Natural killer cell (primary cell): ENCODE results near the gene RXRB. TPM values are rescaled to one million over a fixed set of nuclear protein-coding genes. Genes with fewer than 3 reads are reported as not detected.

ENCODE experiments used
- ATAC-seq, 3 donors: fragments of 150-1000 bp in 2 of 3; fragments of 200-7000 bp in 1 of 3; cut with Tn5 transposase; 1 replicate in 1 of 3; 2 replicates in 2 of 3; pipeline ENCODE4 v1.10.0; 2021; ENCODE audit warnings: mild to moderate bottlenecking in 2 of 3, moderate library complexity in 2 of 3
- DNase-seq, 2 donors: peaks; one replicate each; pipeline versions ENCODE4 v3.0.0 to v3.0.0-alpha.2; 2013 to 2021; ENCODE audit warnings: mixed read lengths in 1 of 2
- H3K27ac ChIP-seq: one replicate; pipeline ENCODE4 v1.5.1; 2013; ENCODE audit warnings: mild to moderate bottlenecking, low read length
- H3K27me3 ChIP-seq: one replicate; pipeline ENCODE4 v1.6.1; 2013; ENCODE audit warnings: low read length; ENCODE audit not compliant: control insufficient read depth, insufficient read depth
- H3K36me3 ChIP-seq: one replicate; pipeline ENCODE4 v1.6.1; 2013; ENCODE audit warnings: low read length; ENCODE audit not compliant: control insufficient read depth, insufficient read depth
- H3K4me1 ChIP-seq: one replicate; pipeline ENCODE4 v1.6.1; 2013; ENCODE audit warnings: low read length; ENCODE audit not compliant: control insufficient read depth, insufficient read depth
- H3K4me3 ChIP-seq: one replicate; pipeline ENCODE4 v1.5.1; 2013; ENCODE audit warnings: low read length
- H3K9me3 ChIP-seq: one replicate; pipeline ENCODE4 v1.6.1; 2013; ENCODE audit warnings: low read length; ENCODE audit not compliant: control insufficient read depth, insufficient read depth
- H3K27ac Mint-ChIP-seq, 2 donors: one replicate each; pipeline ENCODE4 v1.8.0; 2022; ENCODE audit warnings: mild to moderate bottlenecking in 2 of 2, mixed read lengths in 2 of 2, moderate library complexity in 1 of 2
- H3K27me3 Mint-ChIP-seq, 2 donors: one replicate each; pipeline ENCODE4 v1.8.0; 2022; ENCODE audit warnings: low read depth in 2 of 2, mixed read lengths in 2 of 2
- H3K36me3 Mint-ChIP-seq: one replicate; pipeline ENCODE4 v1.8.0; 2022; ENCODE audit warnings: mixed read lengths
- H3K4me1 Mint-ChIP-seq, 2 donors: one replicate each; pipeline ENCODE4 v1.8.0; 2022; ENCODE audit warnings: mixed read lengths in 2 of 2
- H3K4me3 Mint-ChIP-seq: one replicate; pipeline ENCODE4 v1.8.0; 2022; ENCODE audit warnings: mild to moderate bottlenecking, moderate library complexity, mixed read lengths
- H3K9me3 Mint-ChIP-seq, 2 donors: one replicate each; pipeline ENCODE4 v1.8.0; 2022; ENCODE audit warnings: mixed read lengths in 2 of 2
- WGBS: methylation state at CpG from one replicate; pipeline ENCODE4 v1.1.7; 2013; ENCODE audit warnings: missing lambda C conversion rate; ENCODE audit not compliant: insufficient coverage; 5-methylcytosine and 5-hydroxymethylcytosine counted together
- intact Hi-C: fragments of 100-400 bp; cut with micrococcal nuclease; formaldehyde crosslinking; loops from one replicate; pipeline ENCODE4 v1.14.2; 2022
- total RNA-seq, 4 donors: library from RNA; stranded (reverse); fragments of 120-200 nt in 1 of 4; gene quantifications; one replicate each; pipeline versions ENCODE4 v1.2.3 to v1.2.4, GENCODE V29; 2013 to 2022
- TF ChIP-seq, protein P1 (sequence below): fragments of 200-600 bp; IDR thresholded peaks from one replicate; pipeline ENCODE4 v1.8.0; 2022; ENCODE audit warnings: antibody characterized with exemption

The RXRB gene
- total RNA-seq, 3 donors from 2014 or later (not counting 1 experiment from before 2014, with no cell fraction given) = 72.3 to 96.4 (median 73.9) TPM

DNA sequence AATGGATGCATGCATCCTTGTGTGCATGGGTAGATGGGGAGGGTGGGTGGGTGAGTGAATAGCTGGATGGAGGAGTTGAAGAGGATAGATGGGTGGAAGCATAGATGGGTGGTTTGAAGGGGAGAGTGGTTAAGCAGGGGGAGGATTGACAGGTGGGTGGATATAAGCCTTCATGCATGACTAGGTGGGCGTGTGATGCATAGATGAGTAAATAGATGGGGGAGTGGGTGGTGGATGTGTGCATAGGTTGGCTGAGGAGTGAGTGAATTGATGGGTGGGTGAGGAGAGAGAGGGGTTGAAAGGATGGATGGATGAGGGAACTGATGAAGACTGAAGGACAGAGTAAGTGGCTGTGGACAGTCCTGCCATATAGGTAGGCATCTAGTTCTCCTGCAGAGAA, 12.7 kb downstream of the RXRB start:
- Mint-ChIP-seq H3K9me3 (peaks cover 7 to 9% of the 10 kb centered on the region in 2 donors), H3K27me3 (peaks cover 43 to 50% of the 10 kb centered on the region in 2 donors), H3K4me1 (peaks cover 18 to 32% of the 10 kb centered on the region in 2 donors), H3K36me3 (peaks cover 10% of the 10 kb centered on the region), H3K4me3 (no peak overlapping the region), H3K27ac (no peak overlapping the region)
- Histone ChIP-seq H3K4me3 (no peak overlapping the region), H3K9me3 (peaks cover 2% of the 10 kb centered on the region), H3K36me3 (no peaks in the 10 kb centered on the region), H3K4me1 (peaks cover 27% of the 10 kb centered on the region), H3K27ac (no peak overlapping the region), H3K27me3 (peaks cover 25% of the 10 kb centered on the region)
- TF ChIP-seq, protein P1, sequence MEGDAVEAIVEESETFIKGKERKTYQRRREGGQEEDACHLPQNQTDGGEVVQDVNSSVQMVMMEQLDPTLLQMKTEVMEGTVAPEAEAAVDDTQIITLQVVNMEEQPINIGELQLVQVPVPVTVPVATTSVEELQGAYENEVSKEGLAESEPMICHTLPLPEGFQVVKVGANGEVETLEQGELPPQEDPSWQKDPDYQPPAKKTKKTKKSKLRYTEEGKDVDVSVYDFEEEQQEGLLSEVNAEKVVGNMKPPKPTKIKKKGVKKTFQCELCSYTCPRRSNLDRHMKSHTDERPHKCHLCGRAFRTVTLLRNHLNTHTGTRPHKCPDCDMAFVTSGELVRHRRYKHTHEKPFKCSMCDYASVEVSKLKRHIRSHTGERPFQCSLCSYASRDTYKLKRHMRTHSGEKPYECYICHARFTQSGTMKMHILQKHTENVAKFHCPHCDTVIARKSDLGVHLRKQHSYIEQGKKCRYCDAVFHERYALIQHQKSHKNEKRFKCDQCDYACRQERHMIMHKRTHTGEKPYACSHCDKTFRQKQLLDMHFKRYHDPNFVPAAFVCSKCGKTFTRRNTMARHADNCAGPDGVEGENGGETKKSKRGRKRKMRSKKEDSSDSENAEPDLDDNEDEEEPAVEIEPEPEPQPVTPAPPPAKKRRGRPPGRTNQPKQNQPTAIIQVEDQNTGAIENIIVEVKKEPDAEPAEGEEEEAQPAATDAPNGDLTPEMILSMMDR = no peak
- WGBS = 71% methylated on average over 1 of the region's 1 CpG
- intact Hi-C loops = no loop called here
- DNase-seq (no peak), ATAC-seq (no peak)

DNA sequence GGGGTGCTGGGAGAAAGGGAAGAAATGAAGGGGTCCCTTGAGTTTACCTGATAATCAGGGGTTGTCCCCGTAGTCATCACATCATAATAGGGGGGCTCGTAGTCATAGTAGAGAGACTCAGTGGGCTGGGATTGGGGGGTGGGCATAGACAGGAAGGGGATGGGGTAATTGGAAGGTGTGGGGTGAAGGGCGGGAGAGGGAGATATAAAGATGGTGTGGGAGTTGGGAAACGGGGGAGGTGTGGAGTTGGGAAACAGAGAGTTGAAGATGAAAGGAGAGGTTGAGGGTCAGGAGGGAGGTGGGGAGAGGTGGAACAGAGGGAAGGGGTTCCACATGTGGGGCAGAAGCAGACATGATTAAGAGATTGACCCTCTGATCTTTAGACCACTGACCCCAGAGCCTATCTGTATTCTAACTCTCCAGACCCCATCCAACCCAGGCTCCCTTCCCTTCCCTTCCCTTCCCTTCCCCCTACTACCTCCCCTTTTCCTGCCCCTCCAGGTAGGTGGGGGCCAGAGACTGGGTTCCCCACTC, 14.7 kb downstream of the RXRB start:
- DNase-seq (no peak), ATAC-seq (no peak)
- no peak overlapping the region for H3K4me3 ChIP-seq
- intact Hi-C loops = no loop called here
- Mint-ChIP-seq H3K4me3 (no peak overlapping the region), H3K4me1 (peaks cover 15 to 24% of the 10 kb centered on the region in 2 donors), H3K27me3 (peaks cover 30 to 35% of the 10 kb centered on the region in 2 donors), H3K36me3 (peaks cover 13% of the 10 kb centered on the region), H3K9me3 (peaks cover 8 to 11% of the 10 kb centered on the region in 2 donors), H3K27ac (no peak overlapping the region)
- WGBS = 94% methylated on average over 4 of the region's 4 CpGs
- H3K36me3 ChIP-seq = no peaks in the 10 kb centered on the region
- no peak overlapping the region for H3K27ac ChIP-seq
- TF ChIP-seq, protein P1 = no peak
- peaks cover 3% of the 10 kb centered on the region for H3K9me3 ChIP-seq
- peaks cover 12% of the 10 kb centered on the region for H3K27me3 ChIP-seq
- peaks cover 14% of the 10 kb centered on the region for H3K4me1 ChIP-seq

DNA sequence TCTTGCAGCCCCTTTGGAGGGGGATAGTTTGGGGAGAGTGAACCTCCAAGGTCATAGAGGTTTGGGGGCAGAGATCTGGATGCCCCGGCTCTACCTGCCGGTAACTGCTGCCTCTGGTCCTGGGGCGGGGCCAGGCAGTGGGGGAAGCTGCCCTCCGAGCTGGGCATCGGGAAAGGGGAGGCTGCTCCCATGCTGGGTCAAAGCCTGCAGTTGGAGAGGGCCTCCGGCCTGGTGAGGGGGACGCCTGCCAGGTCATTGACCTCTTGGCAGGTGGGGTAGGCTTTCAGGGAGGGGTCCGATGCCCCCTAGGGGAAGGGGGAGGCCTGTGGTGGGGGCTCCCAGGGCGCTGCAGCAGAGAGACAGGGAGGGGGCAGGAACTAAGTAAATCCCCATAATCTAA, 15.3 kb downstream of the RXRB start:
- 93% methylated on average over 8 of the region's 9 CpGs for WGBS
- H3K4me1 Mint-ChIP-seq = peaks cover 15 to 24% of the 10 kb centered on the region in 2 donors
- no peaks in the 10 kb centered on the region for H3K36me3 ChIP-seq
- H3K4me3 ChIP-seq = no peak overlapping the region
- H3K9me3 ChIP-seq = peaks cover 3% of the 10 kb centered on the region
- H3K4me1 ChIP-seq = peaks cover 14% of the 10 kb centered on the region
- intact Hi-C loops = no loop called here
- H3K9me3 Mint-ChIP-seq = peaks cover 8 to 11% of the 10 kb centered on the region in 2 donors
- no peak for DNase-seq
- no peak overlapping the region for H3K27ac Mint-ChIP-seq
- peaks cover 13% of the 10 kb centered on the region for H3K36me3 Mint-ChIP-seq
- no peak for ATAC-seq
- peaks cover 8% of the 10 kb centered on the region for H3K27me3 ChIP-seq
- no peak overlapping the region for H3K4me3 Mint-ChIP-seq
- TF ChIP-seq, protein P1 = no peak
- no peak overlapping the region for H3K27ac ChIP-seq
- peaks cover 25 to 31% of the 10 kb centered on the region in 2 donors for H3K27me3 Mint-ChIP-seq
